Liver (tissue), 9 donors: Measurements from ENCODE around the gene ARID3A. TPM values are rescaled to one million over a fixed set of nuclear protein-coding genes. Genes with fewer than 3 reads are reported as not detected.
A peak's percentile ranks its signal among the peaks of the same experiment; 100 is the strongest.

ENCODE experiments used
- DNase-seq: peaks from one replicate; pipeline ENCODE4 v3.0.0-alpha.2; 2017; ENCODE audit warnings: low spot score
- H3K27ac ChIP-seq, 2 donors: one replicate each; pipeline ENCODE4 v1.7.0; 2013; ENCODE audit warnings: inconsistent platforms in 2 of 2, low read length in 2 of 2, control low read depth in 1 of 2, low read depth in 1 of 2, mild to moderate bottlenecking in 1 of 2
- H3K27me3 ChIP-seq, 4 donors: one replicate each; pipeline versions ENCODE4 v1.6.1 to v1.7.0; 2013; ENCODE audit warnings: low read length in 3 of 4, inconsistent platforms in 1 of 4, mild to moderate bottlenecking in 1 of 4, moderate library complexity in 1 of 4; ENCODE audit not compliant: control insufficient read depth in 4 of 4, insufficient read depth in 4 of 4
- H3K36me3 ChIP-seq, 4 donors: one replicate each; pipeline versions ENCODE4 v1.6.1 to v1.7.0; 2013; ENCODE audit warnings: low read length in 3 of 4, mild to moderate bottlenecking in 3 of 4, low read depth in 1 of 4, moderate library complexity in 1 of 4; ENCODE audit not compliant: control insufficient read depth in 4 of 4, insufficient read depth in 3 of 4
- H3K4me1 ChIP-seq, 4 donors: one replicate each; pipeline versions ENCODE4 v1.6.1 to v1.7.0; 2013; ENCODE audit warnings: low read length in 3 of 4, mild to moderate bottlenecking in 3 of 4, moderate library complexity in 1 of 4; ENCODE audit not compliant: control insufficient read depth in 4 of 4, insufficient read depth in 4 of 4
- H3K4me3 ChIP-seq, 3 donors: one replicate each; pipeline versions ENCODE4 v1.6.1 to v1.7.0; 2013; ENCODE audit warnings: low read length in 3 of 3, control low read depth in 1 of 3, low read depth in 1 of 3, mild to moderate bottlenecking in 1 of 3
- H3K9ac ChIP-seq, 2 donors: one replicate each; pipeline ENCODE4 v1.7.0; 2013; ENCODE audit warnings: low read length in 2 of 2, mild to moderate bottlenecking in 2 of 2, moderate library complexity in 2 of 2, control low read depth in 1 of 2, low read depth in 1 of 2
- H3K9me3 ChIP-seq, 4 donors: one replicate each; pipeline versions ENCODE4 v1.6.1 to v1.7.0; 2013; ENCODE audit warnings: low read length in 3 of 4; ENCODE audit not compliant: control insufficient read depth in 4 of 4
- EGR1 ChIP-seq, 2 donors: IDR thresholded peaks; 2 replicates each; pipeline ENCODE4 v1.6.1; 2016 to 2018; ENCODE audit warnings: antibody characterized with exemption in 2 of 2, low read depth in 2 of 2
- FOXA2 ChIP-seq: IDR thresholded peaks from 2 replicates; pipeline ENCODE4 v1.6.1; 2016; ENCODE audit warnings: antibody characterized with exemption
- HNF4A ChIP-seq, 2 donors: conservative IDR thresholded peaks; 2 replicates each; pipeline ENCODE4 v1.6.1; 2016; ENCODE audit warnings: antibody characterized with exemption in 2 of 2, mild to moderate bottlenecking in 2 of 2
- JUND ChIP-seq, 2 donors: IDR thresholded peaks; 2 replicates each; pipeline ENCODE4 v1.6.1; 2016; ENCODE audit warnings: antibody characterized with exemption in 2 of 2
- NR2F2 ChIP-seq: IDR thresholded peaks from 2 replicates; pipeline ENCODE4 v1.6.1; 2016; ENCODE audit warnings: antibody characterized with exemption
- RAD21 ChIP-seq, 2 donors: IDR thresholded peaks; 2 replicates each; pipeline ENCODE4 v1.6.1; 2016; ENCODE audit warnings: antibody characterized with exemption in 2 of 2, mild to moderate bottlenecking in 2 of 2
- REST ChIP-seq: IDR thresholded peaks from 2 replicates; pipeline ENCODE4 v1.6.1; 2016; ENCODE audit warnings: antibody characterized with exemption, mild to moderate bottlenecking
- SP1 ChIP-seq: IDR thresholded peaks from 2 replicates; pipeline ENCODE4 v1.6.1; 2018; ENCODE audit warnings: antibody characterized with exemption, mild to moderate bottlenecking
- TAF1 ChIP-seq: conservative IDR thresholded peaks from 2 replicates; pipeline ENCODE4 v1.6.1; 2016; ENCODE audit warnings: antibody characterized with exemption, mild to moderate bottlenecking
- WGBS: extraction: QIAGEN DNeasy Blood & Tissue Kit; methylation state at CpG from one replicate; pipeline ENCODE4 v1.1.7; 2013; 5-methylcytosine and 5-hydroxymethylcytosine counted together
- polyA plus RNA-seq, 2 donors: library from polyadenylated mRNA; stranded (reverse) in 1 of 2; unstranded in 1 of 2; fragments of 200-250 nt in 1 of 2; fragments of >200 nt in 1 of 2; fragmentation: Nextera tagmentation in 1 of 2; extraction: Ambion mirVana in 1 of 2; gene quantifications; one replicate each; pipeline versions ENCODE4 v1.2.1 to v1.2.3, GENCODE V29; 2013 to 2015
- total RNA-seq, 2 donors: library from RNA; depleted of rRNA; stranded (reverse); fragments of >200 nt; gene quantifications; one replicate each; pipeline ENCODE4 v1.2.3, GENCODE V29; 2014
- TF ChIP-seq, protein P1 (sequence below): IDR thresholded peaks from 2 replicates; pipeline ENCODE4 v1.6.1; 2016; ENCODE audit warnings: antibody characterized with exemption
- donor health status: healthy.
- donor health status: healthy.
- donor health status: healthy.
- donor health status: healthy.
- donor health status: healthy.

The ARID3A gene
- total and polyA plus RNA-seq, 4 donors: 0.74 to 42.4 (median 3.1) TPM

DNA sequence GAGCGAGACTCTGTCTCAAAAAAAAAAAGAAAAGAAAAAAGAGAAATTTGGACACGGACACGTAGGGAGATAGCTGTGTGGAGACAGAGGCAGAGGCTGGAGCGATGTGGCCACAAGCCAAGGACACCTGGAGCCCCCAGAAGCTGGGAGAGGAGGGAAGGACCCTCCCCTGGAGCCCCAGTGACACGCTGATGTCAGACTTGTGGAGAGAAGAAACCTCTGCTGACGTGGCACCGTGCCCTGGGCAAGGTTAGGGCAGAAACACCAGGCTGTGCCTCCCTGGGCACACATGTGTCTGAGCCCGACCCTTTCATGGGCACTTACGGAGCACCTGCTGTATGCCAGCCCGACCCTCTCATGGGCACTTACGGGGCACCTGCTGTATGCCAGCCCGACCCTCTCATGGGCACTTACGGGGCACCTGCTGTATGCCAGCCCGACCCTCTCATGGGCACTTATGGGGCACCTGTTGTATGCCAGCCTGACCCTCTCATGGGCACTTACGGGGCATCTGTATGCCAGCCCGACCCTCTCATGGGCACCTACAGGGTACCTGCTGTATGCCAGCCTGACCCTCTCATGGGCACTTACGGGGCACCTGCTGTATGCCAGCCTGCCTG is 17.8 kb downstream of the ARID3A start:
- TF ChIP-seq HNF4A (conservative IDR thresholded peaks at IDR 0.05): no peak
- 96% methylated on average over 17 of the region's 17 CpGs for WGBS
- no peaks in the 10 kb centered on the region for H3K27me3 ChIP-seq
- H3K9ac ChIP-seq: no peak overlapping the region
- H3K9me3 ChIP-seq: no peaks in the 10 kb centered on the region
- H3K4me1 ChIP-seq: peaks cover 18 to 28% (median 22%) of the 10 kb centered on the region in 4 donors
- no peak overlapping the region for H3K4me3 ChIP-seq
- no peak for DNase-seq
- peaks cover 0 to 2% (median 0%) of the 10 kb centered on the region in 4 donors for H3K36me3 ChIP-seq
- no peak overlapping the region for H3K27ac ChIP-seq

DNA sequence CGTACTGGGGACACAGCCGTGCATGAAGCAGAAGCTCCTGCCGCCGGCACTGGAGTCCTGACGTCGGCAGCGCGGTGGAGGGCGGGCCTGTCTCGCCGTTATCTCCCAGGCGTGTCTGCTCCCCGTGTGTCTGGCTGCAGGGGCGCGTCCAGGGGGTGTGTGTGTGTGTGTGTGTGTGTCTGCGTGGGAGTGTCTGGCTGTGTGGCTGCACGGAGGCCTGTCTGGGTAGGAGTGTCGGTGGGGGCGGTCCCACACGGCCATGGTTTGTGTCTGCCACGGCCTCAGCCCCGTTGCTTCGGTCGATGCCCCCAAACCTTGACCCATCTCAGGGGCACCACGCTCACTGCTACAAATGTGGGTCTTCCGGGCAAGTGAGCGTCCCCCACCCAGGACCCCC is 18.3 kb downstream of the ARID3A start:
- Histone ChIP-seq H3K27ac (no peak overlapping the region), H3K4me1 (peaks cover 18 to 27% (median 22%) of the 10 kb centered on the region in 4 donors), H3K9ac (no peak overlapping the region), H3K9me3 (no peaks in the 10 kb centered on the region), H3K27me3 (no peaks in the 10 kb centered on the region), H3K4me3 (no peak overlapping the region), H3K36me3 (peaks cover 0 to 2% (median 0%) of the 10 kb centered on the region in 4 donors)
- WGBS: 70% methylated on average over 27 of the region's 27 CpGs
- DNase-seq: peak; percentile 93
- TF ChIP-seq JUND (IDR thresholded peaks at IDR 0.05): no peak
- TF ChIP-seq HNF4A (conservative IDR thresholded peaks at IDR 0.05): no peak
- TF ChIP-seq FOXA2: no peak
- TF ChIP-seq REST: no peak
- no peak for TF ChIP-seq SP1
- no peak for TF ChIP-seq RAD21 (IDR thresholded peaks at IDR 0.05)
- no peak for TF ChIP-seq TAF1
- TF ChIP-seq, protein P1, sequence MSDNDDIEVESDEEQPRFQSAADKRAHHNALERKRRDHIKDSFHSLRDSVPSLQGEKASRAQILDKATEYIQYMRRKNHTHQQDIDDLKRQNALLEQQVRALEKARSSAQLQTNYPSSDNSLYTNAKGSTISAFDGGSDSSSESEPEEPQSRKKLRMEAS: no peak

DNA sequence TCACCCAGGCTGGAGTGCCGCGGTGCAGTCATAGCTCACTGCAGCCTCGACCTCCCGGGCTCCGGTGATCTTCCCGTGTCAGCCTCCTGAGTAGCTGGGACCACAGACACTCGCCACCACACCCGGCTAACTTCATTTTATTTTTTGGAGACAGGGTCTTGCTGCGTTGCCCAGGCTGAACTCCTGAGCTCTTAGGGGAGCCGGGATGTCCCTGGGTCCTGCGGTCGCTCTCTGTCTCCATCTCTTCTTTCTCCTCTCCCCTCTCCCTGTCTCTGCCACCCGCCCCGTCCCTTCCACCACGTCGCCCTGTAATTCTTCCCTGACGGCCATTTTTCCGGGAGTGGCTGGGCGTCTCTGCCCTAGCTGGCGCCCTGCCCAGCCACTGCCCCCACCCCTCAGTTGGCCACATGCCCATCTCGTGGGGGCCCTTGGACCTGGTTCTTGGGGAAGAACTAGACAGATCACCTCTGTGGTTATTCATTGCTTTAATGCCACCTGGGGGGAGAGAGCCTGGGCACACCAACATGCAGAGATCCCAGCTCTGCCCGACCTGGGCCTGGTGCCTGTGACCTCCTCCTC is 18.9 kb downstream of the ARID3A start:
- H3K4me1 ChIP-seq: peaks cover 13 to 21% (median 18%) of the 10 kb centered on the region in 4 donors
- H3K4me3 ChIP-seq: no peak overlapping the region
- WGBS: 75% methylated on average over 22 of the region's 22 CpGs
- peaks cover 0 to 2% (median 0%) of the 10 kb centered on the region in 4 donors for H3K36me3 ChIP-seq
- H3K9ac ChIP-seq: no peak overlapping the region
- no peaks in the 10 kb centered on the region for H3K9me3 ChIP-seq
- H3K27ac ChIP-seq: no peak overlapping the region
- DNase-seq: peak; percentile 75
- no peaks in the 10 kb centered on the region for H3K27me3 ChIP-seq
- TF ChIP-seq NR2F2 (no peak), EGR1 (IDR thresholded peaks at IDR 0.05; ENCODE audit: low read depth in 2 of 2) (no peak)
